SK-N-SH treated with all-trans-retinoic acid at 6 μM for 48 hours (cell line): ENCODE measurements around the gene TTC8.

Source experiments
- ATAC-seq: fragments of 200-7000 bp; cut with Tn5 transposase; 3 replicates; pipeline ENCODE4 v1.9.1; 2020; ENCODE audit warnings: mild to moderate bottlenecking, moderate library complexity
- ARNTL ChIP-seq: fragments of 450-650 bp; formaldehyde crosslinking; IDR thresholded peaks from 2 replicates; pipeline ENCODE4 v1.5.0; 2020; ENCODE audit warnings: low read depth, mild to moderate bottlenecking, moderate library complexity, borderline replicate concordance
- CSDC2 ChIP-seq: fragments of 250-450 bp; sonication (Bioruptor Pico); IDR thresholded peaks from 2 replicates; pipeline ENCODE4 v1.5.0; 2020; ENCODE audit warnings: mild to moderate bottlenecking, moderate library complexity
- ESRRG ChIP-seq: fragments of 250-450 bp; sonication (Bioruptor Pico); IDR thresholded peaks from 2 replicates; pipeline ENCODE4 v1.6.1; 2021; ENCODE audit warnings: mild to moderate bottlenecking
- GLIS3 ChIP-seq: fragments of 250-450 bp; sonication (Bioruptor Pico); IDR thresholded peaks from 2 replicates; pipeline ENCODE4 v1.5.0; 2020; ENCODE audit warnings: mild to moderate bottlenecking, moderate library complexity
- ISL1 ChIP-seq: fragments of 250-450 bp; sonication (Bioruptor Pico); IDR thresholded peaks from 2 replicates; pipeline ENCODE4 v2.1.2; 2022; ENCODE audit warnings: mild to moderate bottlenecking, moderate library complexity
- OSR1 ChIP-seq: fragments of 250-450 bp; sonication (Bioruptor Pico); IDR thresholded peaks from 2 replicates; pipeline ENCODE4 v1.8.0; 2022; ENCODE audit warnings: moderate library complexity, mild to moderate bottlenecking, inconsistent platforms
- PATZ1 ChIP-seq: fragments of 250-450 bp; sonication (Bioruptor Pico); IDR thresholded peaks from 2 replicates; pipeline ENCODE4 v1.8.0; 2020; ENCODE audit warnings: mild to moderate bottlenecking, moderate library complexity, borderline replicate concordance
- PPARA ChIP-seq: fragments of 250-450 bp; sonication (Bioruptor Pico); IDR thresholded peaks from 2 replicates; pipeline ENCODE4 v1.5.0; 2020; ENCODE audit warnings: mild to moderate bottlenecking, borderline replicate concordance
- RARB ChIP-seq: fragments of 250-450 bp; sonication (Bioruptor Pico); IDR thresholded peaks from 2 replicates; pipeline ENCODE4 v1.8.0; 2021; ENCODE audit warnings: mild to moderate bottlenecking, moderate library complexity
- SNAI2 ChIP-seq: fragments of 250-450 bp; sonication (Bioruptor Pico); IDR thresholded peaks from 2 replicates; pipeline ENCODE4 v1.5.0; 2020; ENCODE audit warnings: mild to moderate bottlenecking, moderate library complexity
- TCF4 ChIP-seq: fragments of 250-450 bp; sonication (Bioruptor Pico); IDR thresholded peaks from 2 replicates; pipeline ENCODE4 v1.8.0; 2021; ENCODE audit warnings: mild to moderate bottlenecking, moderate library complexity, borderline replicate concordance
- TOX ChIP-seq: fragments of 250-450 bp; sonication (Bioruptor Pico); IDR thresholded peaks from 2 replicates; pipeline ENCODE4 v1.8.0; 2021; ENCODE audit warnings: mild to moderate bottlenecking, moderate library complexity, borderline replicate concordance
- ZC3H10 ChIP-seq: fragments of 250-450 bp; sonication (Bioruptor Pico); IDR thresholded peaks from 2 replicates; pipeline ENCODE4 v1.5.1; 2021; ENCODE audit warnings: mild to moderate bottlenecking, moderate library complexity
- ZFP3 ChIP-seq: fragments of 250-450 bp; sonication (Bioruptor Pico); IDR thresholded peaks from 2 replicates; pipeline ENCODE4 v1.5.0; 2020; ENCODE audit warnings: mild to moderate bottlenecking, moderate library complexity
- ZFP30 ChIP-seq: fragments of 450-650 bp; formaldehyde crosslinking; IDR thresholded peaks from 2 replicates; pipeline ENCODE4 v1.5.0; 2022; ENCODE audit warnings: mild to moderate bottlenecking, moderate library complexity
- ZNF565 ChIP-seq: fragments of 450-650 bp; formaldehyde crosslinking; conservative IDR thresholded peaks from 2 replicates; pipeline ENCODE4 v1.5.0; 2020; ENCODE audit warnings: low read depth, mild to moderate bottlenecking, moderate library complexity
- ZNF70 ChIP-seq: fragments of 450-650 bp; formaldehyde crosslinking; IDR thresholded peaks from 2 replicates; pipeline ENCODE4 v1.5.0; 2020; ENCODE audit warnings: mild to moderate bottlenecking, moderate library complexity
- ZNF8 ChIP-seq: fragments of 450-650 bp; formaldehyde crosslinking; IDR thresholded peaks from 2 replicates; pipeline ENCODE4 v1.5.0; 2020; ENCODE audit warnings: mild to moderate bottlenecking, moderate library complexity
- TF ChIP-seq, protein P1 (sequence below): fragments of 250-450 bp; sonication (Bioruptor Pico); IDR thresholded peaks from 2 replicates; pipeline ENCODE4 v1.5.1; 2020; ENCODE audit warnings: low read depth, mild to moderate bottlenecking, moderate library complexity
- TF ChIP-seq, protein P2 (sequence below): fragments of 250-450 bp; sonication (Bioruptor Pico); IDR thresholded peaks from 2 replicates; pipeline ENCODE4 v1.5.0; 2020; ENCODE audit warnings: mild to moderate bottlenecking, moderate library complexity
- TF ChIP-seq, protein P3 (sequence below): fragments of 250-450 bp; sonication (Bioruptor Pico); IDR thresholded peaks from 2 replicates; pipeline ENCODE4 v1.8.0; 2021; ENCODE audit warnings: low read depth, mild to moderate bottlenecking, moderate library complexity, borderline replicate concordance

Gene TTC8

DNA sequence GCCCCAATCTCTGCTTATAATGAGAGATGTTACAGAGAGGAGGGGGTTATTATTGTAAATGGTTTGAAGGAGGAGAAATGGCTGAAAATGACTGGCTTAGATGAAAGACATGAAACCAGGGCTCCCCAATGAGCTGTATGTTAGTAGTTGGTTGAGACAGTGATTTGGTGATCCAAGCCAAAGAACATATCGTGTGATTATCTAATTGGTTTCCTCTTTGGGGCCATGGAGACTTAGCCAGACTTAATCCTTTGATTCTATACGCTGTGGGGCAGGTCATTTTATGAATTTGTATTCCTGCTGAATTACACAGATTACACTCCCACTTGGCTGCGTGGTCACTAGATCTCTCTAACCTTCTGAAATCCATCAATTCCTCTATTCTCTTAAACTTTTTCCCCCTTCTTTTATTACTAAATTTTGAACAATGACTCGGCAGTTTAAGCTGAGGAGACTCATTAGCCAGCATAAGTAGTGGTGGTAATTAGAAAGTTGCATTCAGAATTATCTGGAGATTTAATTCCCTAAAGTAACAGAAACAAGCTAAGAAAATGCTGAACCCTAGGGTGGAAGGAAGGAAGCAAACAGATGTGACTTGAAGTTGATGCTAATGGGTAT is 5.3 kb downstream of the TTC8 start:
- TF ChIP-seq ARNTL (CRISPR knock-in tag) (no peak), PATZ1 (CRISPR knock-in tag) (no peak), GLIS3 (CRISPR knock-in tag) (no peak), ISL1 (CRISPR knock-in tag) (no peak), SNAI2 (CRISPR knock-in tag) (no peak), ZNF8 (no peak), ZNF565 (CRISPR knock-in tag) (no peak), RARB (no peak), TCF4 (no peak), OSR1 (no peak), ZNF70 (CRISPR knock-in tag) (no peak), TOX (CRISPR knock-in tag) (no peak), ZFP3 (CRISPR knock-in tag) (no peak), ZC3H10 (no peak), CSDC2 (no peak), ZFP30 (CRISPR knock-in tag) (no peak), ESRRG (CRISPR knock-in tag) (no peak)
- TF ChIP-seq, protein P1, sequence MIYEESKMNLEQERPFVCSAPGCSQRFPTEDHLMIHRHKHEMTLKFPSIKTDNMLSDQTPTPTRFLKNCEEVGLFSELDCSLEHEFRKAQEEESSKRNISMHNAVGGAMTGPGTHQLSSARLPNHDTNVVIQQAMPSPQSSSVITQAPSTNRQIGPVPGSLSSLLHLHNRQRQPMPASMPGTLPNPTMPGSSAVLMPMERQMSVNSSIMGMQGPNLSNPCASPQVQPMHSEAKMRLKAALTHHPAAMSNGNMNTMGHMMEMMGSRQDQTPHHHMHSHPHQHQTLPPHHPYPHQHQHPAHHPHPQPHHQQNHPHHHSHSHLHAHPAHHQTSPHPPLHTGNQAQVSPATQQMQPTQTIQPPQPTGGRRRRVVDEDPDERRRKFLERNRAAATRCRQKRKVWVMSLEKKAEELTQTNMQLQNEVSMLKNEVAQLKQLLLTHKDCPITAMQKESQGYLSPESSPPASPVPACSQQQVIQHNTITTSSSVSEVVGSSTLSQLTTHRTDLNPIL (CRISPR knock-in tag): no peak
- TF ChIP-seq, protein P2, sequence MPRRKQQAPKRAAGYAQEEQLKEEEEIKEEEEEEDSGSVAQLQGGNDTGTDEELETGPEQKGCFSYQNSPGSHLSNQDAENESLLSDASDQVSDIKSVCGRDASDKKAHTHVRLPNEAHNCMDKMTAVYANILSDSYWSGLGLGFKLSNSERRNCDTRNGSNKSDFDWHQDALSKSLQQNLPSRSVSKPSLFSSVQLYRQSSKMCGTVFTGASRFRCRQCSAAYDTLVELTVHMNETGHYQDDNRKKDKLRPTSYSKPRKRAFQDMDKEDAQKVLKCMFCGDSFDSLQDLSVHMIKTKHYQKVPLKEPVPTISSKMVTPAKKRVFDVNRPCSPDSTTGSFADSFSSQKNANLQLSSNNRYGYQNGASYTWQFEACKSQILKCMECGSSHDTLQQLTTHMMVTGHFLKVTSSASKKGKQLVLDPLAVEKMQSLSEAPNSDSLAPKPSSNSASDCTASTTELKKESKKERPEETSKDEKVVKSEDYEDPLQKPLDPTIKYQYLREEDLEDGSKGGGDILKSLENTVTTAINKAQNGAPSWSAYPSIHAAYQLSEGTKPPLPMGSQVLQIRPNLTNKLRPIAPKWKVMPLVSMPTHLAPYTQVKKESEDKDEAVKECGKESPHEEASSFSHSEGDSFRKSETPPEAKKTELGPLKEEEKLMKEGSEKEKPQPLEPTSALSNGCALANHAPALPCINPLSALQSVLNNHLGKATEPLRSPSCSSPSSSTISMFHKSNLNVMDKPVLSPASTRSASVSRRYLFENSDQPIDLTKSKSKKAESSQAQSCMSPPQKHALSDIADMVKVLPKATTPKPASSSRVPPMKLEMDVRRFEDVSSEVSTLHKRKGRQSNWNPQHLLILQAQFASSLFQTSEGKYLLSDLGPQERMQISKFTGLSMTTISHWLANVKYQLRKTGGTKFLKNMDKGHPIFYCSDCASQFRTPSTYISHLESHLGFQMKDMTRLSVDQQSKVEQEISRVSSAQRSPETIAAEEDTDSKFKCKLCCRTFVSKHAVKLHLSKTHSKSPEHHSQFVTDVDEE (CRISPR knock-in tag): no peak
- ATAC-seq: no peak

GRCh38 chr14:88831284-88831683 is 6.8 kb downstream of the TTC8 start:
- peak; percentile 64 for ATAC-seq
- no peak for TF ChIP-seq ZNF70 (CRISPR knock-in tag)
- TF ChIP-seq OSR1: no peak
- no peak for TF ChIP-seq PATZ1 (CRISPR knock-in tag)
- TF ChIP-seq PPARA (CRISPR knock-in tag): no peak
- TF ChIP-seq RARB: no peak
- no peak for TF ChIP-seq SNAI2 (CRISPR knock-in tag)
- TF ChIP-seq ISL1 (CRISPR knock-in tag): no peak; the same call in 1 of the 2 replicates
- TF ChIP-seq ESRRG (CRISPR knock-in tag): no peak
- TF ChIP-seq, all 23 proteins: peak for 0

GRCh38 chr14:88834883-88835431 is 10.5 kb downstream of the TTC8 start:
- ATAC-seq: peak; percentile 78
- TF ChIP-seq ZFP30 (CRISPR knock-in tag) (no peak), SNAI2 (CRISPR knock-in tag) (no peak), ZFP3 (CRISPR knock-in tag) (no peak), ARNTL (CRISPR knock-in tag) (no peak)
- TF ChIP-seq, protein P3, sequence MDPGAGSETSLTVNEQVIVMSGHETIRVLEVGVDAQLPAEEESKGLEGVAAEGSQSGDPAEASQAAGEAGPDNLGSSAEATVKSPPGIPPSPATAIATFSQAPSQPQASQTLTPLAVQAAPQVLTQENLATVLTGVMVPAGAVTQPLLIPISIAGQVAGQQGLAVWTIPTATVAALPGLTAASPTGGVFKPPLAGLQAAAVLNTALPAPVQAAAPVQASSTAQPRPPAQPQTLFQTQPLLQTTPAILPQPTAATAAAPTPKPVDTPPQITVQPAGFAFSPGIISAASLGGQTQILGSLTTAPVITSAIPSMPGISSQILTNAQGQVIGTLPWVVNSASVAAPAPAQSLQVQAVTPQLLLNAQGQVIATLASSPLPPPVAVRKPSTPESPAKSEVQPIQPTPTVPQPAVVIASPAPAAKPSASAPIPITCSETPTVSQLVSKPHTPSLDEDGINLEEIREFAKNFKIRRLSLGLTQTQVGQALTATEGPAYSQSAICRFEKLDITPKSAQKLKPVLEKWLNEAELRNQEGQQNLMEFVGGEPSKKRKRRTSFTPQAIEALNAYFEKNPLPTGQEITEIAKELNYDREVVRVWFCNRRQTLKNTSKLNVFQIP (CRISPR knock-in tag): no peak
